Spleen (tissue), 11 donors: ENCODE data around the gene PMPCA. TPM values are rescaled to one million over a fixed set of nuclear protein-coding genes. Genes with fewer than 3 reads are reported as not detected.
"Not testable (repeated sequence)": the region's sequence is repeated elsewhere in the genome, so short reads cannot be mapped to it uniquely, and the experiment has no call there.

Experiments
- DNase-seq: peaks from one replicate; pipeline ENCODE4 v3.0.0-alpha.2; 2020
- H3K27ac ChIP-seq, 8 donors: fragments of 200-600 bp; sonication (generic) in 7 of 8; 1 replicate in 4 of 8; 2 replicates in 4 of 8; pipeline versions ENCODE4 v1.5.0 to v1.8.0; 2016 to 2021; ENCODE audit warnings: inconsistent platforms in 4 of 8, mild to moderate bottlenecking in 4 of 8, moderate library complexity in 1 of 8
- H3K27me3 ChIP-seq, 7 donors: fragments of 200-600 bp; sonication (generic) in 6 of 7; replicated peaks in 1 of 7; 1 replicate in 4 of 7; 2 replicates in 3 of 7; pipeline versions ENCODE4 v1.5.0 to v1.8.0; 2016 to 2021; ENCODE audit warnings: inconsistent platforms in 3 of 7, mild to moderate bottlenecking in 1 of 7
- H3K36me3 ChIP-seq, 6 donors: fragments of 200-600 bp; sonication (generic) in 5 of 6; 1 replicate in 4 of 6; 2 replicates in 2 of 6; pipeline versions ENCODE4 v1.5.0 to v1.8.0; 2016 to 2021; ENCODE audit warnings: inconsistent platforms in 2 of 6
- H3K4me1 ChIP-seq, 6 donors: fragments of 200-600 bp; sonication (generic) in 5 of 6; 1 replicate in 3 of 6; 2 replicates in 3 of 6; pipeline versions ENCODE4 v1.5.0 to v1.8.0; 2016 to 2021; ENCODE audit warnings: inconsistent platforms in 3 of 6
- H3K4me3 ChIP-seq, 8 donors: fragments of 200-600 bp; sonication (generic) in 7 of 8; 1 replicate in 4 of 8; 2 replicates in 4 of 8; pipeline versions ENCODE4 v1.5.0 to v1.8.0; 2016 to 2021; ENCODE audit warnings: inconsistent platforms in 4 of 8, mild to moderate bottlenecking in 4 of 8, moderate library complexity in 2 of 8
- H3K9me3 ChIP-seq, 8 donors: fragments of 200-600 bp; sonication (generic) in 7 of 8; 1 replicate in 4 of 8; 2 replicates in 4 of 8; pipeline versions ENCODE4 v1.5.0 to v1.8.0; 2016 to 2021; ENCODE audit warnings: inconsistent platforms in 4 of 8
- CTCF ChIP-seq, 11 experiments: fragments of 200-600 bp in 7 of 11; fragments of 450-650 bp in 4 of 11; sonication (generic) in 4 of 11; IDR thresholded peaks in 8 of 11; conservative IDR thresholded peaks in 3 of 11; 1 replicate in 7 of 11; 2 replicates in 4 of 11; pipeline versions ENCODE4 v1.4.0 to v1.8.0; 2016 to 2021; ENCODE audit warnings: antibody characterized with exemption in 11 of 11, inconsistent platforms in 4 of 11, mild to moderate bottlenecking in 1 of 11
- POLR2A ChIP-seq, 3 donors: fragments of 450-650 bp; IDR thresholded peaks; one replicate each; pipeline ENCODE4 v1.5.1; 2017; ENCODE audit warnings: antibody characterized with exemption in 3 of 3, mild to moderate bottlenecking in 1 of 3
- POLR2AphosphoS5 ChIP-seq, 3 donors: sonication (generic); formaldehyde crosslinking; IDR thresholded peaks; one replicate each; pipeline ENCODE4 v1.5.1; 2017; ENCODE audit warnings: antibody characterized with exemption in 3 of 3
- WGBS, 5 donors: extraction: QIAGEN DNeasy Blood & Tissue Kit in 3 of 5; methylation state at CpG; one replicate each; pipeline versions ENCODE4 v1.1.5 to v1.1.7; 2013 to 2018; 5-methylcytosine and 5-hydroxymethylcytosine counted together
- intact Hi-C: fragments of 100-400 bp; cut with DNase I; formaldehyde crosslinking; loops from one replicate; pipeline ENCODE4 v1.15.0; 2023; ENCODE audit warnings: low total_unique reads
- polyA plus RNA-seq, 3 donors: library from polyadenylated mRNA; stranded (reverse); fragments of 200-250 nt; gene quantifications; one replicate each; pipeline ENCODE4 v1.2.1, GENCODE V29; 2013
- total RNA-seq, 7 donors: library from RNA; depleted of rRNA in 3 of 7; stranded (reverse); fragments of >200 nt in 3 of 7; fragmentation: NEBNext Ultra II Directional in 4 of 7; extraction: Animal tissue kit (Norgen Biotek cat#: 25700) in 4 of 7; gene quantifications; one replicate each; pipeline versions ENCODE4 v1.1.0 to v1.2.1, GENCODE V29; 2016 to 2021
- donor health status: healthy with polysubstance abuse.
- donor health status: DM: no; HTN: no; CAD: no; lungs with moderate emphysema.
- donor health status: DM: no; HTN: no; CAD: no.
- donor health status: Bipolar disorder and iron deficiency.
- donor health status: healthy.
- donor health status: DM: no; HTN: no; CAD: no.
- donor health status: DM: yes; HTN: yes; CAD: no.

PMPCA gene
- total and polyA plus RNA-seq, 10 donors = 36.8 to 56.2 (median 47.1) TPM

- DNase-seq, H3K27me3 ChIP-seq, H3K4me3 ChIP-seq, intact Hi-C loops, H3K9me3 ChIP-seq, H3K27ac ChIP-seq: not testable (repeated sequence)
- 95 to 98% (median 96%) methylated on average over 25 to 28 of the region's 28 CpGs for WGBS, 5 donors
- peak in 1 of 3 donors; percentile 15 for TF ChIP-seq POLR2AphosphoS5 (IDR thresholded peaks at IDR 0.05)
- peaks cover 0 to 60% (median 37%) of the 10 kb centered on the region in 6 donors for H3K36me3 ChIP-seq
- peaks cover 29 to 87% (median 57%) of the 10 kb centered on the region in 6 donors for H3K4me1 ChIP-seq
These were observed 3.4 kb upstream of the PMPCA start for GRCh38 chr9:136407061-136407460.

- Histone ChIP-seq H3K27ac (no peak overlapping the region), H3K36me3 (peaks cover 4 to 61% (median 40%) of the 10 kb centered on the region in 6 donors), H3K4me1 (peaks cover 29 to 91% (median 61%) of the 10 kb centered on the region in 6 donors), H3K9me3 (no peaks in the 10 kb centered on the region), H3K4me3 (no peak overlapping the region), H3K27me3 (no peaks in the 10 kb centered on the region)
- TF ChIP-seq POLR2A (IDR thresholded peaks at IDR 0.05) (no peak), POLR2AphosphoS5 (IDR thresholded peaks at IDR 0.05) (no peak), CTCF (IDR thresholded peaks at IDR 0.05 in 8 of 11, conservative IDR thresholded peaks at IDR 0.05 in 3 of 11) (no peak)
- intact Hi-C loops = no loop called here
- DNase-seq = no peak
- WGBS, 5 donors = 78 to 85% (median 83%) methylated on average over 7 of the region's 7 CpGs
These were observed 2.5 kb upstream of the PMPCA start for GRCh38 chr9:136407911-136408310.

- WGBS, 5 donors = 4 to 14% (median 8%) methylated on average over 24 to 71 of the region's 71 CpGs
- TF ChIP-seq POLR2A (IDR thresholded peaks at IDR 0.05) (no peak), POLR2AphosphoS5 (IDR thresholded peaks at IDR 0.05) (peak in 2 of 3 donors; percentile 30 to 38)
- H3K4me3 ChIP-seq = peak overlapping the region; percentile 71 to 99 (median 94)
- peaks cover 4 to 65% (median 54%) of the 10 kb centered on the region in 6 donors for H3K36me3 ChIP-seq
- peaks cover 19 to 81% (median 48%) of the 10 kb centered on the region in 6 donors for H3K4me1 ChIP-seq
- no peaks in the 10 kb centered on the region for H3K9me3 ChIP-seq
- intact Hi-C loops = no loop called here
- DNase-seq = peak; percentile 87
- no peaks in the 10 kb centered on the region for H3K27me3 ChIP-seq
- peak overlapping the region; percentile 60 to 94 (median 90) for H3K27ac ChIP-seq
These were observed 652 bp upstream of the PMPCA start for GRCh38 chr9:136409557-136410455.

- Histone ChIP-seq H3K9me3 (no peaks in the 10 kb centered on the region), H3K4me3 (peak overlapping the region; percentile 88 to 99 (median 97)), H3K36me3 (peaks cover 4 to 65% (median 55%) of the 10 kb centered on the region in 6 donors), H3K4me1 (peaks cover 19 to 66% (median 40%) of the 10 kb centered on the region in 6 donors), H3K27me3 (no peaks in the 10 kb centered on the region), H3K27ac (peak overlapping the region in 3 of 8 donors; percentile 83 to 93 (median 92))
- TF ChIP-seq POLR2AphosphoS5 (IDR thresholded peaks at IDR 0.05) (no peak), POLR2A (IDR thresholded peaks at IDR 0.05) (no peak), CTCF (IDR thresholded peaks at IDR 0.05 in 8 of 11, conservative IDR thresholded peaks at IDR 0.05 in 3 of 11) (no peak)
- intact Hi-C loops = no loop called here
- WGBS, 5 donors = 54 to 63% (median 58%) methylated on average over 4 of the region's 4 CpGs
- no peak for DNase-seq
These were observed 920 bp downstream of the PMPCA start for GRCh38 chr9:136411378-136411777.

- no peak for DNase-seq
- H3K9me3 ChIP-seq = no peaks in the 10 kb centered on the region
- H3K4me1 ChIP-seq = peaks cover 19 to 55% (median 37%) of the 10 kb centered on the region in 6 donors
- 72 to 88% (median 82%) methylated on average over 9 of the region's 9 CpGs for WGBS, 5 donors
- H3K27ac ChIP-seq = no peak overlapping the region
- peaks cover 4 to 65% (median 58%) of the 10 kb centered on the region in 6 donors for H3K36me3 ChIP-seq
- H3K27me3 ChIP-seq = no peaks in the 10 kb centered on the region
- intact Hi-C loops = no loop called here
- TF ChIP-seq CTCF (IDR thresholded peaks at IDR 0.05 in 8 of 11, conservative IDR thresholded peaks at IDR 0.05 in 3 of 11) = no peak
- no peak for TF ChIP-seq POLR2AphosphoS5 (IDR thresholded peaks at IDR 0.05)
- H3K4me3 ChIP-seq = no peak overlapping the region
These were observed 2.5 kb downstream of the PMPCA start for GRCh38 chr9:136412962-136413361.
